NCI-H1092 treated with DMSO at 0.1 percent for 48 hours (cell line): ENCODE measurements around the gene LSMEM2.
"Not testable (repeated sequence)": the region's sequence is repeated elsewhere in the genome, so short reads cannot be mapped to it uniquely, and the experiment has no call there.

Experiments used
- DNase-seq: peaks from one replicate; lab custom pipeline; 2025; lab: John Stamatoyannopoulos, UW

LSMEM2 gene

GRCh38 chr3:50278123-50278879 lies 586 bp upstream of the LSMEM2 start:
- no peak for DNase-seq

- DNase-seq = no peak
These were observed 549 bp downstream of the LSMEM2 start for GRCh38 chr3:50279255-50280016.

GRCh38 chr3:50284121-50284520 lies 5.2 kb downstream of the LSMEM2 start:
- not testable (repeated sequence) for DNase-seq

- no peak for DNase-seq
These were observed 7.7 kb downstream of the LSMEM2 start for GRCh38 chr3:50286322-50287227.

GRCh38 chr3:50287262-50287661 lies 8.4 kb downstream of the LSMEM2 start:
- no peak for DNase-seq

GRCh38 chr3:50288387-50289007 lies 9.6 kb downstream of the LSMEM2 start:
- no peak for DNase-seq

GRCh38 chr3:50289130-50289529 lies 10.2 kb downstream of the LSMEM2 start:
- no peak for DNase-seq

- DNase-seq = no peak
These were observed 11.3 kb downstream of the LSMEM2 start for GRCh38 chr3:50290161-50290641.

- DNase-seq = peak; percentile 94
These were observed 13.5 kb downstream of the LSMEM2 start, which contains the start of gene IFRD2 for GRCh38 chr3:50292159-50293078. IFRD2 (minus strand) TSS chr3:50292429; CDS start chr3:50292274, 155 bp downstream.

GRCh38 chr3:50293079-50293801 lies 14.4 kb downstream of the LSMEM2 start:
- DNase-seq = no peak

GRCh38 chr3:50294089-50294488 lies 15.2 kb downstream of the LSMEM2 start:
- no peak for DNase-seq

- DNase-seq = no peak
These were observed 15.9 kb downstream of the LSMEM2 start for GRCh38 chr3:50294492-50295403.

GRCh38 chr3:50295553-50296431 lies 16.9 kb downstream of the LSMEM2 start:
- DNase-seq = no peak

GRCh38 chr3:50296721-50297383 lies 18.0 kb downstream of the LSMEM2 start:
- DNase-seq = no peak

GRCh38 chr3:50297384-50297775 lies 18.5 kb downstream of the LSMEM2 start:
- no peak for DNase-seq

GRCh38 chr3:50297896-50298725 lies 19.2 kb downstream of the LSMEM2 start:
- DNase-seq = no peak
